ENCODE data around the gene ZDHHC8. TPM values are rescaled to one million over a fixed set of nuclear protein-coding genes. Genes with fewer than 3 reads are reported as not detected.

The ZDHHC8 gene
- total RNA-seq, 1 experiment from 2014 or later: 78.4 TPM

DNA sequence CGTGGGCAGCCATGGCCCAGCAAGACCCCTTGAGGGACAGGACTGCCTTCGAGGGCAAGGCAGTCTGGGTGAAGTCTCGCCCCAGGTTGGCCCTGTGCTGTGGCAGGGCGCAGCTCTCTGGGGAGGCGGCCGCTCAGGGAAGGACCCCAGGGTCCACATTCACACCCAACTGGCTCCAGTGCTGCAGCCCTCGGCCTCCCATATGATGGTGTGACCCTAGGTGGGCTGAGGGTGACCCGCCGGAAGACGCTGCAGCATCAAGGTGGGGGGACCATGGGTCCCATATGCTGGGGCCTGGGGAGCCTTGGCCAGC is 47.3 kb downstream of the ZDHHC8 start:
- TF ChIP-seq, protein P1, sequence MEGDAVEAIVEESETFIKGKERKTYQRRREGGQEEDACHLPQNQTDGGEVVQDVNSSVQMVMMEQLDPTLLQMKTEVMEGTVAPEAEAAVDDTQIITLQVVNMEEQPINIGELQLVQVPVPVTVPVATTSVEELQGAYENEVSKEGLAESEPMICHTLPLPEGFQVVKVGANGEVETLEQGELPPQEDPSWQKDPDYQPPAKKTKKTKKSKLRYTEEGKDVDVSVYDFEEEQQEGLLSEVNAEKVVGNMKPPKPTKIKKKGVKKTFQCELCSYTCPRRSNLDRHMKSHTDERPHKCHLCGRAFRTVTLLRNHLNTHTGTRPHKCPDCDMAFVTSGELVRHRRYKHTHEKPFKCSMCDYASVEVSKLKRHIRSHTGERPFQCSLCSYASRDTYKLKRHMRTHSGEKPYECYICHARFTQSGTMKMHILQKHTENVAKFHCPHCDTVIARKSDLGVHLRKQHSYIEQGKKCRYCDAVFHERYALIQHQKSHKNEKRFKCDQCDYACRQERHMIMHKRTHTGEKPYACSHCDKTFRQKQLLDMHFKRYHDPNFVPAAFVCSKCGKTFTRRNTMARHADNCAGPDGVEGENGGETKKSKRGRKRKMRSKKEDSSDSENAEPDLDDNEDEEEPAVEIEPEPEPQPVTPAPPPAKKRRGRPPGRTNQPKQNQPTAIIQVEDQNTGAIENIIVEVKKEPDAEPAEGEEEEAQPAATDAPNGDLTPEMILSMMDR (IDR thresholded peaks at IDR 0.05; ENCODE audit: unreplicated experiment): no peak
- Mint-ChIP-seq H3K4me3 (ENCODE audit: low read depth, unreplicated experiment) (no peak overlapping the region), H3K36me3 (ENCODE audit: insufficient read depth, unreplicated experiment) (peaks cover 3% of the 10 kb centered on the region), H3K27me3 (ENCODE audit: unreplicated experiment) (peaks cover 85% of the 10 kb centered on the region), H3K27ac (ENCODE audit: unreplicated experiment) (no peak overlapping the region), H3K9me3 (ENCODE audit: low read depth, unreplicated experiment) (no peaks in the 10 kb centered on the region), H3K4me1 (ENCODE audit: low read depth, unreplicated experiment) (no peaks in the 10 kb centered on the region)
- intact Hi-C loops (cut with micrococcal nuclease; ENCODE audit: unreplicated experiment): no loop called here
- BruUV-seq (replicated peaks): no TSS peak
- no peak for DNase-seq
- CTCF ChIA-PET: no interaction called here

DNA sequence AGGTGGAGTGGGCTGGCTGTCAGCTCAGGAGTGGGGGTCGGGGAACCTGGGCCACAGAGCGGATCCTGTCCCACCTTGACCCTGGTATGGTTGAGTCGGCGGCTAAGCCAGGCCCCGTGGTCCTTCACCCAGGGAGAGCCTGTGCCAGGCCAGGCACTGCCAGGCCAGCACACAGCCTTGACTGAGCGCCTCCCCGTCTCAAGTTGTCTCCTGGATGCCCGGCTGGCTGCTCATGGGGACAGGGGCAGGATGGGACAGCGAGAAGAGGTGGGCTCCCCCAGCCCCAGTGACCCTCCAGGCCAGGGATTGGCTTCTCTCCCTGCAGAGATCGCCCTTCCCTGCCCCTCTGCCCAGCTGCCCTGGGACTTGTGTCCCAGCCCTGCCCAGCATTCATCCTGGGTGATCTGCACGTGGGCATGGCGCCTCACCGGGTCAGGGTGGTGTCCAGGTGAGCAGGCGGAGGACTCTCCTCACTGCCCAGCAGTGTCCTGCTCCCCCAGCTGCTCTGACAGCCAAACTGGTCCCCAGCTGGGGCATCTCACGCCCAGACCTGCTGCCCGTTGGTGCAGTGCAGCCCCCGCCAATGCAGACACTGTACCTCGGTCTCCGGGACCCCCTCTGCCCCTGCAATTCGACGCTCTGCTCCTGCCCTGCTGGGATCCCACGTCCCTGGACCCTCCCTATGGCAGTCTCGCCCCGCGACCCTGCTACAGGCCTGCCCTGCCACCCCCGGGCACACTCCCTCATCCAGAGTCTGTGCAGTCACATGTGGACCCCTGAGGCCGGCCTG is 48.0 kb downstream of the ZDHHC8 start:
- no peak for DNase-seq
- no peaks in the 10 kb centered on the region for H3K4me1 Mint-ChIP-seq (ENCODE audit: low read depth, unreplicated experiment)
- TF ChIP-seq, protein P1 (IDR thresholded peaks at IDR 0.05; ENCODE audit: unreplicated experiment): no peak
- CTCF ChIA-PET: no interaction called here
- H3K36me3 Mint-ChIP-seq (ENCODE audit: insufficient read depth, unreplicated experiment): peaks cover 3% of the 10 kb centered on the region
- H3K4me3 Mint-ChIP-seq (ENCODE audit: low read depth, unreplicated experiment): no peak overlapping the region
- intact Hi-C loops (cut with micrococcal nuclease; ENCODE audit: unreplicated experiment): no loop called here
- peaks cover 79% of the 10 kb centered on the region for H3K27me3 Mint-ChIP-seq (ENCODE audit: unreplicated experiment)
- no peaks in the 10 kb centered on the region for H3K9me3 Mint-ChIP-seq (ENCODE audit: low read depth, unreplicated experiment)
- no TSS peak for BruUV-seq (replicated peaks)
- H3K27ac Mint-ChIP-seq (ENCODE audit: unreplicated experiment): no peak overlapping the region

DNA sequence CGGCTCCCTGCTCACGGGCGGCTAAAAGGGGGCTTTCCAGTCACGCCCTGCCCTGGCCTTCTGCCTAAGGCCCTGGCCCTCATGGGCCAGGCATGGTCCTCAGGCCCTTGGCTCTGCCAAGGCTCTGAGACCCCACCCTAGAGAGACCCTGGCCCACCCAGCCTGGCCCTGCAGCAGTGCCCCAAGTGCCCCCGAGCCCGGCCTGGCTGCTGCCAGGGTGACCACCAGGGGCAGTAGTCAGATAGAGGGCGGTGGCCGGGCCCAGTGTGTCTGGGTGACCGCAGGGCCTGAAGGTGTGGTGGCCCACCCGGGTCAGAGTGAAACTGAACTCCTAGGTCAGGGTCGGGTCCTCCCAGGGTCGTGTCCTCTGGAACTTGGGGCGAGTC is 48.6 kb downstream of the ZDHHC8 start:
- CTCF ChIA-PET: interaction anchor here (2.4 kb wide), 1 partner anchor 11 kb away, joined by 8 read pairs; no protein-coding TSS in a partner anchor
- Mint-ChIP-seq H3K4me3 (ENCODE audit: low read depth, unreplicated experiment) (no peak overlapping the region), H3K27me3 (ENCODE audit: unreplicated experiment) (peaks cover 82% of the 10 kb centered on the region), H3K36me3 (ENCODE audit: insufficient read depth, unreplicated experiment) (peaks cover 3% of the 10 kb centered on the region), H3K4me1 (ENCODE audit: low read depth, unreplicated experiment) (no peaks in the 10 kb centered on the region), H3K9me3 (ENCODE audit: low read depth, unreplicated experiment) (no peaks in the 10 kb centered on the region), H3K27ac (ENCODE audit: unreplicated experiment) (no peak overlapping the region)
- DNase-seq: peak; percentile 24
- TF ChIP-seq, protein P1 (IDR thresholded peaks at IDR 0.05; ENCODE audit: unreplicated experiment): peak; percentile 56
- intact Hi-C loops (cut with micrococcal nuclease; ENCODE audit: unreplicated experiment): no loop called here
- no TSS peak for BruUV-seq (replicated peaks)

DNA sequence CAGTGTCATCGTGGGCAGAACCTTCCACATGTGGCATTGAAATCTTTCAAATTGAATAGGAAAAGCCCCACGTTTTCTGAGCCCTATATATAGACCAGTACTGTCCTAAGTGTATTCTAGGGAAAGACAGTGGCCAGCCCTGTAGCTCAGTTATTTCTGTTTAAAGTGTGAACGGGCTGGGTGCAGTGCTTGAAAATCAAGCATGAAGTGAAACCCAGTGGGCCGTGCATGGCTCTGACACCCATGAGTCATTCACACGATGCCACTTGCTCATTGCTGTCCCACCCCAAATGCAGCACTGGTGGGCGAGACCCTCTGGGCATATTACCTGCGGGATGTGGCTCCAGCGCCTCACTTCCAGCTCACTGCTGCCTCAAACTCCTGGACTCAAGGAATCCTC is 49.0 kb downstream of the ZDHHC8 start:
- Mint-ChIP-seq H3K36me3 (ENCODE audit: insufficient read depth, unreplicated experiment) (peaks cover 3% of the 10 kb centered on the region), H3K27me3 (ENCODE audit: unreplicated experiment) (peaks cover 85% of the 10 kb centered on the region), H3K9me3 (ENCODE audit: low read depth, unreplicated experiment) (no peaks in the 10 kb centered on the region), H3K4me3 (ENCODE audit: low read depth, unreplicated experiment) (no peak overlapping the region), H3K27ac (ENCODE audit: unreplicated experiment) (no peak overlapping the region), H3K4me1 (ENCODE audit: low read depth, unreplicated experiment) (no peaks in the 10 kb centered on the region)
- CTCF ChIA-PET: interaction anchor here (2.4 kb wide), 1 partner anchor 11 kb away, joined by 8 read pairs; no protein-coding TSS in a partner anchor
- BruUV-seq (replicated peaks): no TSS peak
- TF ChIP-seq, protein P1 (IDR thresholded peaks at IDR 0.05; ENCODE audit: unreplicated experiment): no peak
- no peak for DNase-seq
- intact Hi-C loops (cut with micrococcal nuclease; ENCODE audit: unreplicated experiment): no loop called here
